ENCODE results near the gene UBR3.
A peak's percentile ranks its signal among the peaks of the same experiment; 100 is the strongest.
"Not testable (repeated sequence)": the region's sequence is repeated elsewhere in the genome, so short reads cannot be mapped to it uniquely, and the experiment has no call there.

UBR3 gene

GRCh38 chr2:169815849-169816248, 11.4 kb upstream of the UBR3 start:
- no peak overlapping the region for H3K27ac ChIP-seq
- TF ChIP-seq CTCF (conservative IDR thresholded peaks at IDR 0.05) (no peak), ZFX (IDR thresholded peaks at IDR 0.05) (no peak)

GRCh38 chr2:169816961-169817360, 10.3 kb upstream of the UBR3 start:
- H3K27ac ChIP-seq = not testable (repeated sequence)

GRCh38 chr2:169817369-169817768, 9.9 kb upstream of the UBR3 start:
- H3K27ac ChIP-seq = not testable (repeated sequence)

GRCh38 chr2:169818241-169818640, 9.0 kb upstream of the UBR3 start:
- H3K27ac ChIP-seq = no peak overlapping the region
- TF ChIP-seq ZFX (IDR thresholded peaks at IDR 0.05) = no peak

GRCh38 chr2:169819106-169819505, 8.1 kb upstream of the UBR3 start:
- H3K27ac ChIP-seq = no peak overlapping the region
- TF ChIP-seq ZFX (IDR thresholded peaks at IDR 0.05) (no peak), CTCF (conservative IDR thresholded peaks at IDR 0.05) (no peak)

GRCh38 chr2:169820101-169820500, 7.2 kb upstream of the UBR3 start:
- H3K27ac ChIP-seq = not testable (repeated sequence)

- no peak overlapping the region for H3K27ac ChIP-seq
- TF ChIP-seq CTCF (conservative IDR thresholded peaks at IDR 0.05) (no peak), ZFX (IDR thresholded peaks at IDR 0.05) (no peak)
Measured at GRCh38 chr2:169822036-169822435, 5.2 kb upstream of the UBR3 start.

- no peak overlapping the region for H3K27ac ChIP-seq
- no peak for TF ChIP-seq CTCF (conservative IDR thresholded peaks at IDR 0.05)
- no peak for TF ChIP-seq ZFX (IDR thresholded peaks at IDR 0.05)
Measured at GRCh38 chr2:169822785-169823392, 4.4 kb upstream of the UBR3 start.

- peak overlapping the region; percentile 74 for H3K27ac ChIP-seq
- TF ChIP-seq CTCF (conservative IDR thresholded peaks at IDR 0.05) (no peak), ZFX (IDR thresholded peaks at IDR 0.05) (no peak)
Measured at GRCh38 chr2:169823996-169824372, 3.3 kb upstream of the UBR3 start.

Measured in C4-2B (cell line).